SK-N-SH (cell line): ENCODE measurements around the gene TNFRSF11A. TPM values are rescaled to one million over a fixed set of nuclear protein-coding genes. Genes with fewer than 3 reads are reported as not detected.

Experiments used
- CTCF ChIA-PET: fragments of 300-600, 350-600 bp; formaldehyde crosslinking; extraction: SDS; loops from one replicate; lab custom pipeline; 2021; lab: Yijun Ruan, JAX
- POLR2A ChIA-PET: fragments of 350-600 bp; sonication (Branson Sonifier 250); formaldehyde crosslinking; extraction: SDS; loops from one replicate; lab custom pipeline; 2020; ENCODE audit warnings: antibody characterized with exemption, inconsistent platforms; lab: Yijun Ruan, JAX
- DNase-seq: peaks from one replicate; pipeline ENCODE4 v3.0.0; 2012
- H2AFZ ChIP-seq: fragments of 200-600 bp; sonication (generic); 2 replicates; pipeline ENCODE4 v1.8.1; 2016; ENCODE audit warnings: antibody characterized with exemption, mild to moderate bottlenecking, low read depth
- H3F3A ChIP-seq: fragments of 200-600 bp; sonication (generic); replicated peaks from 2 replicates; pipeline ENCODE3; 2016; ENCODE audit warnings: antibody characterized with exemption, mild to moderate bottlenecking; ENCODE audit not compliant: insufficient read depth
- H3K27ac ChIP-seq, 2 experiments: fragments of 200-500 bp in 1 of 2; fragments of 200-600 bp in 1 of 2; sonication (Bioruptor generic) in 1 of 2; sonication (generic), shearing (Covaris generic) in 1 of 2; 2 replicates each; pipeline versions ENCODE4 v1.5.1 to v1.6.1; 2014 to 2016; ENCODE audit warnings: low read depth in 2 of 2, inconsistent platforms in 1 of 2, low read length in 1 of 2, mild to moderate bottlenecking in 1 of 2, mixed read lengths in 1 of 2
- H3K27me3 ChIP-seq: fragments of 200-600 bp; sonication (generic), shearing (Covaris generic); 2 replicates; pipeline ENCODE4 v1.6.1; 2016; ENCODE audit warnings: mixed run types; ENCODE audit not compliant: insufficient read depth
- H3K36me3 ChIP-seq, 2 experiments: fragments of 200-500 bp in 1 of 2; fragments of 200-600 bp in 1 of 2; sonication (Bioruptor generic) in 1 of 2; sonication (generic) in 1 of 2; replicated peaks in 1 of 2; 2 replicates each; pipeline versions ENCODE3 to v1.5.1; 2014 to 2016; ENCODE audit warnings: low read length in 1 of 2, mild to moderate bottlenecking in 1 of 2; ENCODE audit not compliant: insufficient read depth in 2 of 2, control insufficient read depth in 1 of 2
- H3K4me1 ChIP-seq, 2 experiments: fragments of 200-500 bp in 1 of 2; fragments of 200-600 bp in 1 of 2; sonication (Bioruptor generic) in 1 of 2; sonication (generic), shearing (Covaris generic) in 1 of 2; 2 replicates each; pipeline versions ENCODE4 v1.5.1 to v1.6.1; 2014 to 2016; ENCODE audit warnings: low read depth in 1 of 2, low read length in 1 of 2, mixed run types in 1 of 2; ENCODE audit not compliant: insufficient read depth in 2 of 2, control insufficient read depth in 1 of 2
- H3K4me2 ChIP-seq: fragments of 200-600 bp; sonication (generic), shearing (Covaris generic); 2 replicates; pipeline ENCODE4 v1.6.1; 2017; ENCODE audit warnings: mixed run types
- H3K4me3 ChIP-seq, 2 experiments: fragments of 200-500 bp in 1 of 2; fragments of 200-600 bp in 1 of 2; sonication (Bioruptor generic) in 1 of 2; sonication (generic), shearing (Covaris generic) in 1 of 2; 2 replicates each; pipeline versions ENCODE4 v1.5.1 to v1.8.1; 2014 to 2016; ENCODE audit warnings: low read depth in 2 of 2, inconsistent platforms in 1 of 2, low read length in 1 of 2, mild to moderate bottlenecking in 1 of 2, mixed read lengths in 1 of 2, moderate library complexity in 1 of 2
- H3K79me2 ChIP-seq: fragments of 200-600 bp; sonication (generic); 2 replicates; pipeline ENCODE4 v1.8.1; 2017; ENCODE audit warnings: mild to moderate bottlenecking; ENCODE audit not compliant: insufficient read depth
- H3K9ac ChIP-seq: fragments of 200-600 bp; sonication (generic); 2 replicates; pipeline ENCODE4 v1.6.1; 2017; ENCODE audit warnings: mixed run types
- H3K9me2 ChIP-seq: fragments of 200-600 bp; sonication (generic); 2 replicates; pipeline ENCODE4 v1.6.1; 2017; ENCODE audit warnings: mixed run types
- H3K9me3 ChIP-seq: fragments of 200-600 bp; sonication (generic); 2 replicates; pipeline ENCODE4 v1.6.1; 2017; ENCODE audit warnings: mixed run types, mild to moderate bottlenecking, moderate library complexity
- H4K20me1 ChIP-seq: fragments of 200-600 bp; sonication (generic); 2 replicates; pipeline ENCODE4 v1.6.1; 2017; ENCODE audit warnings: mild to moderate bottlenecking, mixed run types; ENCODE audit not compliant: insufficient read depth
- ELF1 ChIP-seq: IDR thresholded peaks from 2 replicates; pipeline ENCODE4 v1.4.0; 2012
- EP300 ChIP-seq, 2 experiments: IDR thresholded peaks; 2 replicates each; pipeline versions ENCODE4 v1.4.0 to v1.6.1; 2012; ENCODE audit warnings: borderline replicate concordance in 1 of 2, low read depth in 1 of 2, low read length in 1 of 2
- EZH2phosphoT487 ChIP-seq: fragments of 200-600 bp; sonication (generic); IDR thresholded peaks from 2 replicates; pipeline ENCODE4 v1.6.1; 2017; ENCODE audit warnings: low read depth, mixed run types, mild to moderate bottlenecking, antibody characterized with exemption, moderate library complexity, borderline replicate concordance
- FOXM1 ChIP-seq: IDR thresholded peaks from 2 replicates; pipeline ENCODE4 v1.4.0; 2012; ENCODE audit warnings: low read depth, mild to moderate bottlenecking
- GABPA ChIP-seq: IDR thresholded peaks from 2 replicates; pipeline ENCODE4 v1.4.0; 2012; ENCODE audit warnings: low read depth, mild to moderate bottlenecking
- IRF3 ChIP-seq: fragments of 150-350 bp; IDR thresholded peaks from 2 replicates; pipeline ENCODE4 v1.6.1; 2016; ENCODE audit warnings: mild to moderate bottlenecking, low read depth, low read length
- MXI1 ChIP-seq: IDR thresholded peaks from 2 replicates; pipeline ENCODE4 v1.6.1; 2012; ENCODE audit warnings: mild to moderate bottlenecking, low read depth, low read length, improper control_type of control experiment
- NFIC ChIP-seq: IDR thresholded peaks from 2 replicates; pipeline ENCODE4 v1.4.0; 2012; ENCODE audit warnings: borderline replicate concordance
- PBX3 ChIP-seq: IDR thresholded peaks from 2 replicates; pipeline ENCODE4; 2012
- POLR2AphosphoS5 ChIP-seq: IDR thresholded peaks from 2 replicates; pipeline ENCODE4 v1.6.1; 2012; ENCODE audit warnings: low read depth, low read length
- RAD21 ChIP-seq: IDR thresholded peaks from 2 replicates; pipeline ENCODE4 v1.6.1; 2012; ENCODE audit warnings: mild to moderate bottlenecking, low read length
- RCOR1 ChIP-seq: fragments of 150-350 bp; IDR thresholded peaks from 2 replicates; pipeline ENCODE4 v1.6.1; 2017; ENCODE audit warnings: antibody characterized with exemption, low read length
- RFX5 ChIP-seq: IDR thresholded peaks from 2 replicates; pipeline ENCODE4 v1.6.1; 2012; ENCODE audit warnings: mild to moderate bottlenecking, improper control_type of control experiment, low read length
- RXRA ChIP-seq: IDR thresholded peaks from 2 replicates; pipeline ENCODE4 v1.4.0; 2012; ENCODE audit warnings: low read depth, mild to moderate bottlenecking, borderline replicate concordance
- SMC3 ChIP-seq: IDR thresholded peaks from 2 replicates; pipeline ENCODE4 v1.6.1; 2012; ENCODE audit warnings: low read depth, low read length, improper control_type of control experiment
- TAF1 ChIP-seq: IDR thresholded peaks from 2 replicates; pipeline ENCODE4 v1.6.1; 2012; ENCODE audit warnings: low read depth, mild to moderate bottlenecking, low read length, moderate library complexity, borderline replicate concordance
- TCF12 ChIP-seq: IDR thresholded peaks from 2 replicates; pipeline ENCODE4 v1.4.0; 2012
- USF2 ChIP-seq: fragments of 150-350 bp; IDR thresholded peaks from 2 replicates; pipeline ENCODE4 v1.6.1; 2017; ENCODE audit warnings: antibody characterized with exemption, low read length, low read depth, borderline replicate concordance
- WGBS: methylation state at CpG from one replicate; pipeline ENCODE4 v1.1.6; 2017; ENCODE audit warnings: low lambda C conversion rate; 5-methylcytosine and 5-hydroxymethylcytosine counted together
- polyA plus RNA-seq, 3 experiments: library from polyadenylated mRNA; depleted of rRNA; stranded (reverse); fragments of >200 nt; gene quantifications; 2 replicates each; pipeline ENCODE4 v1.2.3, GENCODE V29; 2012

Gene TNFRSF11A
- polyA plus RNA-seq, 1 of the 3 experiments (the other 2 are of a cell fraction) = 5.1 TPM

GRCh38 chr18:62346333-62347088 is 21.4 kb downstream of the TNFRSF11A start:
- Histone ChIP-seq H3K4me3 (no peak overlapping the region), H4K20me1 (no peaks in the 10 kb centered on the region), H2AFZ (no peak overlapping the region), H3K79me2 (no peaks in the 10 kb centered on the region)
- CTCF ChIA-PET = interaction anchor here (0.6 kb wide), 1 partner anchor 774 kb away, joined by 3 read pairs; no protein-coding TSS in a partner anchor
- WGBS = 84% methylated on average over 7 of the region's 7 CpGs
- no peak for DNase-seq
- POLR2A ChIA-PET = no interaction called here
- TF ChIP-seq RCOR1 (no peak), SMC3 (no peak), EP300 (IDR thresholded peaks at IDR 0.05; ENCODE audit: borderline replicate concordance in 1 of 2, low read depth in 1 of 2, low read length in 1 of 2) (no peak), RFX5 (no peak), TCF12 (no peak), ELF1 (no peak), RXRA (no peak), NFIC (no peak), USF2 (no peak), POLR2AphosphoS5 (no peak), PBX3 (no peak), FOXM1 (no peak), TAF1 (no peak), RAD21 (no peak), GABPA (no peak), MXI1 (no peak), EZH2phosphoT487 (no peak), IRF3 (no peak)
- TF ChIP-seq, all 33 proteins: peak for 0
- no peak overlapping the region for H3K4me2 ChIP-seq
- H3F3A ChIP-seq = no peaks in the 10 kb centered on the region
- no peaks in the 10 kb centered on the region for H3K9me3 ChIP-seq
- peaks cover 0 to 2% of the 10 kb centered on the region in 2 experiments; a peak in 2 of 4 replicates for H3K4me1 ChIP-seq
- no peaks in the 10 kb centered on the region for H3K27me3 ChIP-seq
- no peaks in the 10 kb centered on the region for H3K9me2 ChIP-seq
- no peak overlapping the region for H3K27ac ChIP-seq
- no peak overlapping the region for H3K9ac ChIP-seq
- H3K36me3 ChIP-seq = no peaks in the 10 kb centered on the region
